Tibial nerve (tissue), 4 donors: Measurements from ENCODE around the gene ZNF486. TPM values are rescaled to one million over a fixed set of nuclear protein-coding genes. Genes with fewer than 3 reads are reported as not detected.

Source experiments
- DNase-seq, 2 donors: peaks; one replicate each; pipeline ENCODE4 v3.0.0-alpha.2; 2019; ENCODE audit warnings: low spot score in 2 of 2
- H3K27ac ChIP-seq, 4 donors: fragments of 200-600 bp; sonication (generic) in 3 of 4; one replicate each; pipeline ENCODE4 v1.5.1; 2017 to 2019; ENCODE audit warnings: mild to moderate bottlenecking in 1 of 4
- H3K27me3 ChIP-seq, 2 donors: fragments of 200-600 bp; sonication (generic) in 1 of 2; one replicate each; pipeline versions ENCODE4 v1.5.1 to v1.6.0; 2017 to 2019
- H3K36me3 ChIP-seq, 3 donors: fragments of 200-600 bp; sonication (generic); one replicate each; pipeline ENCODE4 v1.5.1; 2018 to 2019
- H3K4me1 ChIP-seq, 4 donors: fragments of 200-600 bp; sonication (generic) in 3 of 4; one replicate each; pipeline ENCODE4 v1.5.1; 2017 to 2019
- H3K4me3 ChIP-seq, 4 donors: fragments of 200-600 bp; sonication (generic) in 3 of 4; one replicate each; pipeline ENCODE4 v1.5.1; 2017 to 2019; ENCODE audit warnings: mild to moderate bottlenecking in 1 of 4, moderate library complexity in 1 of 4
- H3K9me3 ChIP-seq, 4 donors: fragments of 200-600 bp; sonication (generic) in 3 of 4; one replicate each; pipeline ENCODE4 v1.5.1; 2017 to 2019
- EP300 ChIP-seq, 2 donors: sonication (generic); formaldehyde crosslinking; IDR thresholded peaks; one replicate each; pipeline ENCODE4 v1.6.1; 2017; ENCODE audit warnings: antibody characterized with exemption in 2 of 2, mild to moderate bottlenecking in 1 of 2
- POLR2A ChIP-seq, 2 donors: fragments of 450-650 bp; IDR thresholded peaks; one replicate each; pipeline ENCODE4 v1.6.1; 2017; ENCODE audit warnings: antibody characterized with exemption in 2 of 2, mild to moderate bottlenecking in 2 of 2, moderate library complexity in 2 of 2
- whole genome bisulfite sequencing, 2 donors: methylation state at CpG; one replicate each; pipeline ENCODE4 v1.1.5; 2018; 5-methylcytosine and 5-hydroxymethylcytosine counted together
- total RNA-seq, 4 donors: library from RNA; depleted of rRNA; stranded (reverse); fragments of >200 nt; gene quantifications; one replicate each; pipeline ENCODE4 v1.1.0, GENCODE V29; 2016
- TF ChIP-seq, protein P1 (sequence below), 5 experiments: fragments of 200-600 bp in 3 of 5; fragments of 450-650 bp in 2 of 5; sonication (generic) in 3 of 5; IDR thresholded peaks; one replicate each; pipeline ENCODE4 v1.5.1; 2016 to 2019; ENCODE audit warnings: antibody characterized with exemption in 5 of 5, mild to moderate bottlenecking in 3 of 5, moderate library complexity in 2 of 5

The ZNF486 gene
- total RNA-seq, 4 donors from 2014 or later = 2.7 to 5.5 (median 3.7) TPM

DNA sequence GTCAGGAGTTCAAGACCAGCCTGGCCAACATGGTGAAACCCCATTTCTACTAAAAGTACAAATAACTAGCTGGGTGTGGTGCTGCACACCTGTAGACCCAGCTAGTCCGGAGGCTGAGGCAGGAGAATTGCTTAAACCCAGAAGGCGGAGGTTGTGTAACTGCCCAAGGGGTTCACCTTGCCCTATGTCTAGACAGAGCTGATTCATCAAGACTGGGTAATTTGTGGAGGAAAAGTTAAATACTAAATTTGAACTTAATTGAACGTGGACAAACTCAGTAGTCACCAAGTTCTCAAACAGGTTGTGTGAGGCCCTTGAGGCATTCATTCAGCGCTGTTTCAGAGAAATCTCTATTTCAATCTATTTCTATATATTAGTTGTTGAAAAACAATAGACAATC, 13.7 kb upstream of the ZNF486 start:
- no peak overlapping the region for H3K4me3 ChIP-seq
- 73 to 84% methylated on average over 4 of the region's 4 CpGs for WGBS, 2 donors
- H3K27ac ChIP-seq = no peak overlapping the region
- H3K4me1 ChIP-seq = no peaks in the 10 kb centered on the region
- no peaks in the 10 kb centered on the region for H3K9me3 ChIP-seq
- no peaks in the 10 kb centered on the region for H3K27me3 ChIP-seq
- no peak for DNase-seq
- no peaks in the 10 kb centered on the region for H3K36me3 ChIP-seq
- TF ChIP-seq EP300 (IDR thresholded peaks at IDR 0.05) (no peak), POLR2A (IDR thresholded peaks at IDR 0.05) (no peak)
- TF ChIP-seq, protein P1, sequence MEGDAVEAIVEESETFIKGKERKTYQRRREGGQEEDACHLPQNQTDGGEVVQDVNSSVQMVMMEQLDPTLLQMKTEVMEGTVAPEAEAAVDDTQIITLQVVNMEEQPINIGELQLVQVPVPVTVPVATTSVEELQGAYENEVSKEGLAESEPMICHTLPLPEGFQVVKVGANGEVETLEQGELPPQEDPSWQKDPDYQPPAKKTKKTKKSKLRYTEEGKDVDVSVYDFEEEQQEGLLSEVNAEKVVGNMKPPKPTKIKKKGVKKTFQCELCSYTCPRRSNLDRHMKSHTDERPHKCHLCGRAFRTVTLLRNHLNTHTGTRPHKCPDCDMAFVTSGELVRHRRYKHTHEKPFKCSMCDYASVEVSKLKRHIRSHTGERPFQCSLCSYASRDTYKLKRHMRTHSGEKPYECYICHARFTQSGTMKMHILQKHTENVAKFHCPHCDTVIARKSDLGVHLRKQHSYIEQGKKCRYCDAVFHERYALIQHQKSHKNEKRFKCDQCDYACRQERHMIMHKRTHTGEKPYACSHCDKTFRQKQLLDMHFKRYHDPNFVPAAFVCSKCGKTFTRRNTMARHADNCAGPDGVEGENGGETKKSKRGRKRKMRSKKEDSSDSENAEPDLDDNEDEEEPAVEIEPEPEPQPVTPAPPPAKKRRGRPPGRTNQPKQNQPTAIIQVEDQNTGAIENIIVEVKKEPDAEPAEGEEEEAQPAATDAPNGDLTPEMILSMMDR (IDR thresholded peaks at IDR 0.05) = no peak

DNA sequence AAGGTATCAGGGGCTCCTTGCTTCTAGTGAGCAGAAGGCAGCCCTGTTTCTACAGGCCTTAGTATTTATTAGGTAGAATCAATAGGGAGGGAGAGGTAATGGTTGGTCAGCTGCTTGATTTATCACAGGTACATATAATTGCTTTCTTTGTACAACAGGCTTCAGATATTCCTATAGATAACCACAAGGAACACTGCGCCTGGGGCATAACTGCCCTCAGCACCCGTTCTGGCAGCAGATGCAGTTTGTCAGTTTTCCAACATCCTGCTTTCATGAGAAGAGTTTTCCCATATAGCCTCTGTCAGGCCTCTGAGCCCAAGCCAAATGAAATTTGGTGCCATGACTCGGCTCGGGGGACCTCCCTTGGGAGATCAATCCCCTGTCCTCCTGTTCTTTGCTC, 12.4 kb upstream of the ZNF486 start:
- no peak for DNase-seq
- no peak overlapping the region for H3K4me3 ChIP-seq

DNA sequence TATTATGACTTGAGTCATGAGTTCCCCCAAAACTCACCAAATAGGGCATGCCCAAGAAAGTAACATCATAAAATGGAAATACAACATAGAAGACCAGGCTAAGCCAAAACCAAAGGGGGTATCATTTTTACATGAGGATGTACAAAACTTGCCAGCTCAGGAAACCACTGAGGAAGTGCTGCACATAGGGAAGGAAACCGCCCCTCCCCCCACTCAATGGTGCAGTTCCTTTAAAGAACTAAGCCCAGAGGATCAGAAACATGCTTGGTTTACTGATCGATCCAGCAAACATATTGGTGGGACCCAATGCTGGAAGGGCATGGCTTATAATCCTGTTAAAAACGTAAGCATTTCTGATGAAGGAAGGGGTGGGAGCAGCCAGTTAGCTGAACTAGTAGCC, 4.2 kb upstream of the ZNF486 start:
- TF ChIP-seq, protein P1 (IDR thresholded peaks at IDR 0.05) = no peak
- TF ChIP-seq POLR2A (IDR thresholded peaks at IDR 0.05) (no peak), EP300 (IDR thresholded peaks at IDR 0.05) (no peak)
- H3K9me3 ChIP-seq = no peaks in the 10 kb centered on the region
- no peaks in the 10 kb centered on the region for H3K36me3 ChIP-seq
- no peak for DNase-seq
- no peak overlapping the region for H3K4me3 ChIP-seq
- peaks cover 0 to 3% (median under 1%) of the 10 kb centered on the region in 4 donors for H3K4me1 ChIP-seq
- H3K27ac ChIP-seq = no peak overlapping the region
- WGBS, 2 donors = 79 to 85% methylated on average over 3 of the region's 3 CpGs
- no peaks in the 10 kb centered on the region for H3K27me3 ChIP-seq

More for the DNA sequence above, 12.4 kb upstream of the ZNF486 start:
- H3K9me3 ChIP-seq = no peaks in the 10 kb centered on the region
- TF ChIP-seq EP300 (IDR thresholded peaks at IDR 0.05) = no peak
- no peak for TF ChIP-seq POLR2A (IDR thresholded peaks at IDR 0.05)
- TF ChIP-seq, protein P1 (IDR thresholded peaks at IDR 0.05) = no peak
- no peaks in the 10 kb centered on the region for H3K4me1 ChIP-seq
- H3K27ac ChIP-seq = no peak overlapping the region
- no peaks in the 10 kb centered on the region for H3K27me3 ChIP-seq
- no peaks in the 10 kb centered on the region for H3K36me3 ChIP-seq
- 69 to 72% methylated on average over 4 of the region's 4 CpGs for WGBS, 2 donors

DNA sequence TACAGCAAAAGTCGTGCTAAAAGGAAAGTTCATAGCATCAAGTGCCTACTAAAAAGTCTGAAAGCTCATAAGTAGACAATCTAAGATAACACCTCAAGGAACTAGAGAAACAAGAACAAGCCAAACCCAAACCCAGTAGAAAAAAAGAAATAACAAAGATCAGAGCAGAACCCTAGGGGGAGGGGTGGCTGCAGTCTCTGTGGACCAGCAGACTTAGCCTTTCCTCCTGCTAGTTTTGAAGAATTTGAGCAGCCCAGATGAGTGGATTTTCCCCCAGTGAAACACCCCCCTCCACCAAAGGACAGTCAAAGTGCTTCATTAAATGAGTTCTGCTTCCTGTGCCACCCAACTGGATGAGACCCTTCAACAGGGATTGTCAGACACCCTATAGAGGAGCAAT, 2.6 kb upstream of the ZNF486 start:
- Histone ChIP-seq H3K27ac (no peak overlapping the region), H3K36me3 (peaks cover 0 to 4% (median 0%) of the 10 kb centered on the region in 3 donors), H3K9me3 (no peaks in the 10 kb centered on the region), H3K4me3 (no peak overlapping the region), H3K4me1 (peaks cover 0 to 9% (median 3%) of the 10 kb centered on the region in 4 donors), H3K27me3 (no peaks in the 10 kb centered on the region)
- WGBS, 2 donors = 93% methylated on average over 1 of the region's 1 CpG
- no peak for DNase-seq
- TF ChIP-seq POLR2A (IDR thresholded peaks at IDR 0.05) = no peak
- TF ChIP-seq, protein P1 (IDR thresholded peaks at IDR 0.05) = no peak
- TF ChIP-seq EP300 (IDR thresholded peaks at IDR 0.05) = no peak

DNA sequence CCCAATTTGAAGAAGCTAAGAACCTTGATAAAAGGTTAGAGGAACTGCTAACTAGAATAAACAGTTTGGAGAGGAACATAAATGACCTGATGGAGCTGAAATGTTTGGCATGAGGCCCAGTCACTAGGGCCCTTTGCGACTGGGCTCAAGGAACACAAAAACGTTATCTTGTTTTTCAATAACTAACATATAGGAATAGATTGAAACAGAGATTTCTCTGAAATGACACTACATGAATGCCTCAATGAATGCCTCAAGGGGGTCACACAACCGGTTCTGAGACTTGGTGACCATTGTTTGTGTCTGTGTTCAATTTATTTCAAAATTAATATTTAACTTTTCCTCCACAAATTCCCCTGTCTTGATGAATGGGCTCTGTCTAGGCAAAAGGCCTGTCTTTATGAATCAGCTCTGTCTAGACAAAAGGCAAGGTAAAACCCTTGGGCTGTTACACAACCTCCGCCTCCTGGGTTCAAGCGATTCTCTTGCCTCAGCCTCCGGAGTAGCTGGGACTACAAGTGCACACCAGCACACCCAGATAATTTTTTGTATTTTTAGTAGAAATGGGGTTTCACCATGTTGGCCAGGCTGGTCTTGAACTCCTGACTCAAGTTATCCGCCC, 932 bp upstream of the ZNF486 start:
- H3K27me3 ChIP-seq = no peaks in the 10 kb centered on the region
- no peaks in the 10 kb centered on the region for H3K9me3 ChIP-seq
- no peak for DNase-seq
- no peak overlapping the region for H3K4me3 ChIP-seq
- peaks cover 0 to 19% (median 0%) of the 10 kb centered on the region in 3 donors for H3K36me3 ChIP-seq
- no peak for TF ChIP-seq POLR2A (IDR thresholded peaks at IDR 0.05)
- TF ChIP-seq, protein P1 (IDR thresholded peaks at IDR 0.05) = no peak
- TF ChIP-seq EP300 (IDR thresholded peaks at IDR 0.05) = no peak
- whole genome bisulfite sequencing, 2 donors = 74 to 77% methylated on average over 7 of the region's 7 CpGs
- no peak overlapping the region for H3K27ac ChIP-seq
- H3K4me1 ChIP-seq = peaks cover 0 to 9% (median 3%) of the 10 kb centered on the region in 4 donors
